H1 (cell line): ENCODE data around the gene PRKAG3. TPM values are rescaled to one million over a fixed set of nuclear protein-coding genes. Genes with fewer than 3 reads are reported as not detected.
A peak's percentile ranks its signal among the peaks of the same experiment; 100 is the strongest.

Experiments used
- CTCF ChIA-PET: fragments of 300-600 bp; sonication (Branson Sonifier 250); formaldehyde crosslinking; loops from one replicate; lab custom pipeline; 2021; ENCODE audit not compliant: partially characterized antibody; lab: Charles Lee
- POLR2A ChIA-PET: fragments of 300-600 bp; sonication (Branson Sonifier 250); formaldehyde crosslinking; loops from one replicate; lab custom pipeline; 2021; ENCODE audit warnings: inconsistent platforms; ENCODE audit not compliant: partially characterized antibody; lab: Charles Lee
- DNase-seq, 2 experiments: peaks; one replicate each; pipeline versions ENCODE4 v3.0.0 to v3.0.0-alpha.2; 2010 to 2022; ENCODE audit warnings: low spot score in 2 of 2, low read depth in 1 of 2, mixed read lengths in 1 of 2
- FAIRE-seq: peaks from 2 replicates; lab custom pipeline; 2011; peaks lifted over from hg19 to GRCh38; lab: Jason Lieb, UNC
- H2AFZ ChIP-seq: 2 replicates; pipeline ENCODE4 v1.8.1; 2012; ENCODE audit warnings: low read length, inconsistent platforms
- H2AK5ac ChIP-seq: 2 replicates; pipeline ENCODE4 v1.6.1; 2013; ENCODE audit warnings: low read depth, low read length
- H2BK120ac ChIP-seq: replicated peaks from 2 replicates; pipeline ENCODE3; 2013; ENCODE audit warnings: low read depth, low read length, inconsistent platforms
- H2BK12ac ChIP-seq: 2 replicates; pipeline ENCODE4 v1.6.1; 2013; ENCODE audit warnings: low read depth, low read length
- H2BK15ac ChIP-seq: 2 replicates; pipeline ENCODE4 v1.6.1; 2013; ENCODE audit warnings: low read length
- H2BK20ac ChIP-seq: 2 replicates; pipeline ENCODE4 v1.6.1; 2013; ENCODE audit warnings: low read length
- H2BK5ac ChIP-seq: 2 replicates; pipeline ENCODE4 v1.6.1; 2013; ENCODE audit warnings: low read depth, low read length
- H3K14ac ChIP-seq: 2 replicates; pipeline ENCODE4 v1.6.1; 2013; ENCODE audit warnings: inconsistent platforms; ENCODE audit not compliant: insufficient read length
- H3K18ac ChIP-seq: 2 replicates; pipeline ENCODE4 v1.6.1; 2013; ENCODE audit warnings: low read length; ENCODE audit errors: extremely low read depth
- H3K23ac ChIP-seq: 2 replicates; pipeline ENCODE4 v1.6.1; 2013; ENCODE audit warnings: inconsistent platforms; ENCODE audit not compliant: insufficient read length
- H3K23me2 ChIP-seq: 2 replicates; pipeline ENCODE4 v1.6.1; 2013; ENCODE audit warnings: low read depth, low read length
- H3K27ac ChIP-seq: 2 replicates; pipeline ENCODE4 v1.6.1; 2011; ENCODE audit warnings: low read depth, low read length, inconsistent platforms
- H3K27me3 ChIP-seq, 4 experiments: replicated peaks in 1 of 4; 1 replicate in 1 of 4; 2 replicates in 3 of 4; pipeline versions ENCODE4 v1.6.1 to v1.8.1; 2011 to 2013; ENCODE audit warnings: low read length in 3 of 4, mild to moderate bottlenecking in 3 of 4, inconsistent platforms in 2 of 4, mixed read lengths in 2 of 4, moderate library complexity in 1 of 4; ENCODE audit not compliant: control insufficient read depth in 3 of 4, insufficient read depth in 3 of 4; ENCODE audit errors: extremely low read depth in 1 of 4
- H3K36me3 ChIP-seq, 4 experiments: 2 replicates each; pipeline versions ENCODE4 v1.6.1 to v1.8.1; 2011 to 2013; ENCODE audit warnings: mild to moderate bottlenecking in 4 of 4, low read length in 3 of 4, moderate library complexity in 2 of 4, control low read depth in 1 of 4, inconsistent platforms in 1 of 4; ENCODE audit not compliant: insufficient read depth in 4 of 4, control insufficient read depth in 2 of 4
- H3K4ac ChIP-seq: replicated peaks from 2 replicates; pipeline ENCODE3; 2013; ENCODE audit warnings: low read length, low read depth, mixed read lengths, inconsistent platforms; ENCODE audit not compliant: insufficient read length
- H3K4me1 ChIP-seq, 4 experiments: replicated peaks in 1 of 4; 1 replicate in 1 of 4; 2 replicates in 3 of 4; pipeline versions ENCODE4 v1.6.1 to v1.8.1; 2011 to 2013; ENCODE audit warnings: low read length in 3 of 4, inconsistent platforms in 2 of 4, mixed read lengths in 1 of 4; ENCODE audit not compliant: insufficient read depth in 4 of 4, control insufficient read depth in 3 of 4
- H3K4me2 ChIP-seq, 2 experiments: 2 replicates each; pipeline versions ENCODE4 v1.6.1 to v1.8.1; 2011 to 2013; ENCODE audit warnings: low read depth in 2 of 2, low read length in 2 of 2, control low read depth in 1 of 2, inconsistent platforms in 1 of 2, mild to moderate bottlenecking in 1 of 2; ENCODE audit not compliant: insufficient read depth in 1 of 2
- H3K4me3 ChIP-seq, 4 experiments: fragments of 200-600, 300-600 bp in 1 of 4; sonication (generic), shearing (Covaris generic), sonication (Bioruptor Twin) in 1 of 4; 2 replicates each; pipeline versions ENCODE4 v1.5.1 to v1.8.1; 2011 to 2016; ENCODE audit warnings: low read length in 4 of 4, low read depth in 3 of 4, control low read depth in 2 of 4, inconsistent platforms in 2 of 4, mild to moderate bottlenecking in 2 of 4, mixed read lengths in 1 of 4, moderate library complexity in 1 of 4; ENCODE audit not compliant: insufficient read depth in 2 of 4; ENCODE audit errors: extremely low read depth in 1 of 4
- H3K56ac ChIP-seq: replicated peaks from 2 replicates; pipeline ENCODE3; 2013; ENCODE audit warnings: low read depth, mild to moderate bottlenecking, mixed read lengths, low read length, inconsistent platforms; ENCODE audit not compliant: insufficient read length
- H3K79me1 ChIP-seq: 2 replicates; pipeline ENCODE4 v1.6.1; 2013; ENCODE audit warnings: low read depth, low read length, control low read depth
- H3K79me2 ChIP-seq, 2 experiments: 2 replicates each; pipeline versions ENCODE4 v1.6.1 to v1.8.1; 2012 to 2013; ENCODE audit warnings: low read length in 2 of 2, mild to moderate bottlenecking in 2 of 2, inconsistent platforms in 1 of 2; ENCODE audit not compliant: insufficient read depth in 2 of 2, control insufficient read depth in 1 of 2
- H3K9ac ChIP-seq, 4 experiments: replicated peaks in 1 of 4; 1 replicate in 1 of 4; 2 replicates in 3 of 4; pipeline versions ENCODE4 v1.6.1 to v1.8.1; 2011 to 2013; ENCODE audit warnings: low read depth in 3 of 4, low read length in 3 of 4, control low read depth in 2 of 4, mild to moderate bottlenecking in 2 of 4, moderate library complexity in 2 of 4, inconsistent platforms in 1 of 4; ENCODE audit errors: extremely low read depth in 1 of 4
- H3K9me3 ChIP-seq, 2 experiments: 2 replicates each; pipeline versions ENCODE4 v1.6.1 to v1.8.1; 2012 to 2013; ENCODE audit warnings: mild to moderate bottlenecking in 2 of 2, moderate library complexity in 2 of 2, control low read depth in 1 of 2, inconsistent platforms in 1 of 2, low read depth in 1 of 2, low read length in 1 of 2, mixed read lengths in 1 of 2; ENCODE audit not compliant: insufficient read depth in 2 of 2
- H4K20me1 ChIP-seq, 2 experiments: replicated peaks in 1 of 2; 2 replicates each; pipeline versions ENCODE3 to v1.8.1; 2011 to 2013; ENCODE audit warnings: inconsistent platforms in 2 of 2, low read length in 2 of 2, mild to moderate bottlenecking in 1 of 2; ENCODE audit not compliant: insufficient read depth in 2 of 2, control insufficient read depth in 1 of 2
- H4K5ac ChIP-seq: 2 replicates; pipeline ENCODE4 v1.6.1; 2013; ENCODE audit warnings: low read length, low read depth, mixed read lengths, inconsistent platforms; ENCODE audit not compliant: insufficient read length
- H4K8ac ChIP-seq: 2 replicates; pipeline ENCODE4 v1.8.0; 2013; ENCODE audit warnings: mild to moderate bottlenecking, moderate library complexity, low read length, inconsistent platforms; ENCODE audit not compliant: insufficient read depth; ENCODE audit errors: extremely low read depth
- H4K91ac ChIP-seq: replicated peaks from 2 replicates; pipeline ENCODE3; 2013; ENCODE audit warnings: low read length, mixed read lengths, inconsistent platforms; ENCODE audit not compliant: insufficient read length
- ASH2L ChIP-seq: fragments of 200-600, 300-600 bp; sonication (generic); IDR thresholded peaks from one replicate; pipeline ENCODE4 v1.7.1; 2017; ENCODE audit warnings: low read length
- WGBS, 2 experiments: shearing (Covaris generic) in 1 of 2; methylation state at CpG; one replicate each; pipeline versions ENCODE4 v1.1.6 to v1.1.7; 2013 to 2015; ENCODE audit warnings: low lambda C conversion rate in 2 of 2, mixed read lengths in 2 of 2, inconsistent platforms in 1 of 2, low coverage in 1 of 2, missing lambda C conversion rate in 1 of 2; ENCODE audit not compliant: insufficient replicate concordance in 2 of 2, insufficient coverage in 1 of 2, insufficient read length in 1 of 2; ENCODE audit errors: extremely low coverage in 1 of 2, missing lambda C conversion rate in 1 of 2; 5-methylcytosine and 5-hydroxymethylcytosine counted together
- polyA plus RNA-seq, 7 experiments: library from polyadenylated mRNA; depleted of rRNA in 3 of 7; stranded (reverse) in 5 of 7; unstranded in 2 of 7; fragments of >200 nt in 5 of 7; fragments of 200-250 nt in 2 of 7; gene quantifications; 1 replicate in 5 of 7; 2 replicates in 1 of 7; 4 replicates in 1 of 7; pipeline versions ENCODE4 v1.2.1 to v1.2.3, GENCODE V29; 2011 to 2013; ENCODE audit warnings: missing spikeins in 2 of 7, mixed read lengths in 2 of 7
- total RNA-seq: library from RNA; stranded (reverse); fragmentation: NEBNext Ultra II Directional; extraction: Animal tissue kit (Norgen Biotek cat#: 25700); gene quantifications from 2 replicates; pipeline ENCODE4 v1.2.1, GENCODE V29; 2021

PRKAG3 gene
- total and polyA plus RNA-seq, 2 of the 8 experiments (the other 6 are each of a cell fraction or from before 2014, with no cell fraction given): not detected

- Histone ChIP-seq H3K23me2 (peaks cover 6% of the 10 kb centered on the region; the same call in 1 of the 2 replicates), H2AFZ (no peak overlapping the region), H3K9me3 (no peaks in the 10 kb centered on the region; a peak in 1 of 4 replicates), H3K79me1 (no peaks in the 10 kb centered on the region), H2BK5ac (no peak overlapping the region), H2BK120ac (no peak overlapping the region), H3K23ac (no peak overlapping the region), H3K36me3 (peaks cover 0 to 12% (median 0%) of the 10 kb centered on the region in 4 experiments; a peak in 1 of 8 replicates), H2BK12ac (peak overlapping the region; percentile 84; the same call in 1 of the 2 replicates), H3K4me3 (peak overlapping the region in 1 of 4 experiments; percentile 41; a peak in 2 of 8 replicates), H3K56ac (no peak overlapping the region), H3K9ac (no peak overlapping the region), H3K4me1 (peaks cover 0 to 29% (median 14%) of the 10 kb centered on the region in 4 experiments; a peak in 6 of 7 replicates), H2BK20ac (no peak overlapping the region), H3K18ac (no peak overlapping the region), H2AK5ac (0 out of 2 replicates have a peak overlapping the region, but pooled peaks have one; percentile 89), H3K27ac (no peak overlapping the region), H4K20me1 (peaks cover 17 to 34% of the 10 kb centered on the region in 2 experiments), H4K5ac (no peak overlapping the region), H3K79me2 (no peaks in the 10 kb centered on the region), H2BK15ac (no peak overlapping the region; the same call in 1 of the 2 replicates), H3K27me3 (peaks cover 94 to 100% (median 99%) of the 10 kb centered on the region in 4 experiments), H4K91ac (peak overlapping the region; percentile 17), H3K4ac (no peak overlapping the region), H3K4me2 (peak overlapping the region; percentile 51 to 54; a peak in 3 of 4 replicates), H3K14ac (no peak overlapping the region), H4K8ac (no peak overlapping the region)
- no peak for DNase-seq
- ChIA-PET CTCF (interaction anchor here (1.0 to 21.8 kb wide), 14 partner anchors 8 to 278 kb away, joined by 3 to 783 read pairs (median 23); partner anchors contain the start of genes CRYBA2, FEV, WNT10A and WNT6), POLR2A (interaction anchor here (0.9 to 1.3 kb wide), 3 partner anchors 12 to 107 kb away, joined by 3 to 4 read pairs (median 3); no protein-coding TSS in a partner anchor)
- FAIRE-seq: no peak
- WGBS, 2 experiments: 4% methylated on average over 22 of the region's 22 CpGs; no CpG with 5 or more reads in 1 of the 2 experiments
- peak; percentile 34 for TF ChIP-seq ASH2L
Measured at GRCh38 chr2:218872645-218873358, 41.2 kb upstream of the PRKAG3 start.
